GM12892 (cell line): ENCODE data around the gene DTWD2.
"Not testable (repeated sequence)": the region's sequence is repeated elsewhere in the genome, so short reads cannot be mapped to it uniquely, and the experiment has no call there.

ENCODE experiments used
- DNase-seq: peaks from one replicate; pipeline ENCODE4 v3.0.0; 2011; ENCODE audit not compliant: insufficient read length
- FAIRE-seq: peaks from 2 replicates; lab custom pipeline; 2011; peaks lifted over from hg19 to GRCh38; lab: Jason Lieb, UNC
- POLR2A ChIP-seq: IDR thresholded peaks from 2 replicates; pipeline ENCODE4 v1.6.1; 2011; ENCODE audit warnings: low read depth, low read length, control low read depth
- POLR2AphosphoS5 ChIP-seq: IDR thresholded peaks from 2 replicates; pipeline ENCODE4 v1.6.1; 2011; ENCODE audit warnings: low read depth, low read length, control low read depth
- TAF1 ChIP-seq: IDR thresholded peaks from 2 replicates; pipeline ENCODE4 v1.6.1; 2011; ENCODE audit warnings: low read depth, mild to moderate bottlenecking, control low read depth, low read length, borderline replicate concordance

The DTWD2 gene

DNA sequence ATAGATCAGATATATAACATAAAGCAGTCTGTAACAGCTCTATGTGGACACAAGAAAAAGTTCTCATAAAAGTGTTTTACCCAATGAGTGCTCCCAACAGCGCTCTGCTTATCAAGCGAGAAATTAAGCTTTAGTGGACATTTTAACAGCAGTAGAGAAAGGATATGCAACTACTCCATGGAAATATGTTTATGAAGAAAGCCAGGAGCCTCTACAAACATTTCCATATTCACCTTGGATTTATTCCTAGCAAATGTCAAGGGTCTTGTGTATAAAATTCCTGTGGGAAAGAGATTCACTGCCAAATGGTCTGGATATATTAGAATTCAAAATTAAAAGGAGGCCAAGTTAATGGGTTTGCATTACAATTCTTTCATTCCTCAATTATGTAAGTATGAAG is 66.5 kb downstream of the DTWD2 start:
- DNase-seq = no peak
- FAIRE-seq = no peak
- TF ChIP-seq POLR2AphosphoS5 = no peak
- no peak for TF ChIP-seq POLR2A
- no peak for TF ChIP-seq TAF1

DNA sequence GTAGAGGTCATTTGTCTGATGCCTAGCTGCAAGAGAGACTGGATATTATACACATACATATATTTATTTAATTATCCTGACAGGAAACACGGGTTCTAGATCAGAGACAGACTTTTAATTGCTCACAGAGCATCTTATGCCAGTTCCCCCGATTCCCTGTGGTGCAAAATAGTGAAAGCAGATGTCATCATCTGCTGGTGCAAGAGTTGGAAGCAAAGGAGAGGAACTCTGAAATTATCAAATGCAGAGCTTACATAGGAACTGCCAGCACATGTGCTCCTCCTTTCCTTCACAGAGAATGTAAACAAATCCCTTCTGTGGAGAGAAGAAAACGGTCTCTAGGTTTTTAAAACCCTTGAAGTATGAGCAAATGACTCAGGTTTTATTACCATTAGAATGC is 69.3 kb downstream of the DTWD2 start:
- DNase-seq (no peak), FAIRE-seq (no peak)
- no peak for TF ChIP-seq POLR2AphosphoS5
- no peak for TF ChIP-seq TAF1
- no peak for TF ChIP-seq POLR2A

DNA sequence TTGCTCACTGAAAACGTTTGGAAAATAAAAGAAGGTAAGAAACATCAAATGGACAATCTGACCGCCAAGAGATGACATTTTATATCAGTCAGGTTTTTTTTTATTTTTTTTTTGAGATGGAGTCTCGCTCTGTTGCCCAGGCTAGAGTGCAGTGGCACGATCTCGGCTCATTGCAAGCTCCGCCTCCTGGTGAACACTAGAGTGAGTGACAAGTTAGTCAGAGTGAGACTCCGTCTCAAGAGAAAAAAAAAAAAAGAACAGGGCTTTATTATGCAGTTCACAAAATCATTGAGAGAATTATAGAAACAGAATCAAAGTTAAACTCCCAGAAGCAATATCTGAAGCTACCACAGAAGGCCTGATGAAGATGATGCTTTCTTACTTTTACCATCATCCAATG is 70.1 kb downstream of the DTWD2 start:
- FAIRE-seq (no peak), DNase-seq (no peak)
- TF ChIP-seq POLR2A (no peak), TAF1 (no peak), POLR2AphosphoS5 (no peak)

DNA sequence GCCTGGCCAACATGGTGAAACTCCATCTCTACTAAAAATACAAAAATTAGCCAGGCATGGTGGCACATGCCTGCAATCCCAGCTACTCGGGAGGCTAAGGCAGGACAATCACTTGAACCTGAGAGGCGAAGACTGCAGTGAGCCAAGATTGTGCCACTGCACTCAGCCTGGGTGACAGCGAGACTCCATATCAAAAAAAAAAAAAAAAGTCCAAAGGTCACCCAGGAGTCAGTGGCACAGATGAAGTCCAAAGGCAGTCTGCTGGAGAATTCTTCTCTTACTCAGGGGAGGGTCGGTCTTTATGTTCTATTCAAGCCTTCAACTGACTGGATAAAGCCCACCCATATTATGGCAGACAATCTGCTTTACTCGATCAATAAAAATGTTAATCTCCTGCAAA is 80.8 kb downstream of the DTWD2 start:
- FAIRE-seq, DNase-seq: not testable (repeated sequence)

DNA sequence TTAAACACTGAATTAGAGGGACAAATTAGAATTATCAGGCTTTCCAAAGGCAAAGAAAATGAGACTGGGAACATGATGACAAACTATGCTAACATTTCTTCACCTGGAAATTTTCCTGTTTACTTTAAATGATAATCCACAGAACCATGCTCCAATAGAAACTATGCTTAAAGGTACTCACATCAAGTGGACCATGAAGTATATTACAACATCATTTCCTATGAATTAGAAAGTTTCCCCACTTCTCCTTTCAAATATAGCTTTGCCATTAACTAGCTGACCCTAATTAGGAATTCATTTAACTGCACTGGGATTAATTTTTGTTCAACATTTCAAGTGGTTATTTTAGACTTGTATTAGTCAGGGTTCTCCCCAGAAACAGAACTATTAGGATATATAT is 81.4 kb downstream of the DTWD2 start:
- DNase-seq (no peak), FAIRE-seq (no peak)
- TF ChIP-seq POLR2A (no peak), POLR2AphosphoS5 (no peak), TAF1 (no peak)

DNA sequence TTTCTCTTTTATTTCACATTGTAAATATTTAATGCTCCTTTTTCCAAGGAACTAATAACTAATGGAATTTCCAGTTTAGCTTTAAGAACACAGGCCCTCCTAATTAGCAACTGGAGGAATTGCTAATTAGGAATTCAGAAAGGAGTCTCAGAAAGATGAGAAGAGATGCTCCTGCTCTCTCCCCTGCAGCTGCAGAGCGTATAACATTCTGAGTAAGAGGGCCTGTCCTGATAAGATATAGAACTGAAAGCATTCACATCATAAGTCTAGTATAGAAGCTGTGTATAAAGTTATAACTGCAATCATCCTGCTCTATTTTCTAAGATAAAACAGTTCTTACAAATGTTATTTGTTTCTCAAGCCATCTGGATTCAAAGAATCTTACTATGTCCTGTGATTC is 83.2 kb downstream of the DTWD2 start:
- DNase-seq = no peak
- TF ChIP-seq POLR2AphosphoS5 = no peak
- no peak for TF ChIP-seq TAF1
- TF ChIP-seq POLR2A = no peak
- FAIRE-seq = no peak

DNA sequence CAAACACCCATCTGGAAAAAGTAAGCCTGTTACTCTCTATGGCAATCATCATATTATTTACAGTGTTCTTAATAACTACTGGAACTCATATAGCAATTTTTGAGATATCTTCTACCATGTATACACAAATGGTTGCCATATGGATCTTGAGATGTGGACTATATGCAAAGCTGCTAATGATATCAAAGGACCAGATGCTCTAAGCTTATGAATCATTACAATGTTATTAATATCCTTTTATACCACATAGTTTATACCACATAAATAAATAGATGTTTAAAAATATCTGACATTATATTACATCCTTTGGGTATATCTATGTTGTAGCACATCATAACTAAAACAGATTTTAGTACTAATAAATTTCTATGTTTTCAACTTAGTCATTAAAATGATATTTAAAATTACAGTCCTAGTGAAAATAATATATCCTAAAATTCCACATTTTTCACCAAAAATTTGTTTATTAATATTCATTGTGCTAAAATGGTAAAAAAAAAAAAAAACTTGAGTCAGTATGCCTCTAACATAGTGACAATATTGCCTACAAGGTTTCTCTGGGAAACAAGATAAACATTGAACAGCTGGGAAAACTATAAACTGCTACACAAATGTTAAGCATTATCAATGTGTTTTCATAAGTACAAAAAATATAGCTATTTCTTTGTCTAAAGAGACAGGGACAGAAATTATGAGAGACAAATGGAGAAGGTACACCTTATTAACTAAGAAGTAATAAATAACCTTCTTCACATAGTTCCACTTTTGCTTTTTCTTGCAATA is 85.5 kb downstream of the DTWD2 start:
- no peak for FAIRE-seq
- DNase-seq = no peak
- TF ChIP-seq POLR2AphosphoS5 (no peak), POLR2A (no peak), TAF1 (no peak)

DNA sequence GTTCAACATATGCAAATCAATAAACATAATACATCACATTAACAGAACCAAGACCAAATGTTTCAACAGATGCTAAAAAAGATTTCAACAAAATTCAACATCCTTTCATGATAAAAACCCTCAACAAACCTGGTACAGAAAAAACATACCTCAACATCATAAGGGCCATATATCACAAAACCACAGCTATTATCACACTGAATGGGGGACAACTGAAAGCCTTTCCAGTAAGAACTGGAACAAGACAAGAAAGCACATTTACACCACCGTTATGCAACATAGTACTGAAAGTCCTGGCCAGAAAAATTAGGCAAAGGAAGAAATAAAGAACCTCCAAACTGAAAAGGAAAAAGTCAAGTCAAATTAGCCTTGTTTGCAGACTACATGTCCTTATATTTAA is 93.6 kb downstream of the DTWD2 start:
- TF ChIP-seq TAF1 = no peak
- TF ChIP-seq POLR2A = no peak
- no peak for TF ChIP-seq POLR2AphosphoS5
- DNase-seq (no peak), FAIRE-seq (no peak)

DNA sequence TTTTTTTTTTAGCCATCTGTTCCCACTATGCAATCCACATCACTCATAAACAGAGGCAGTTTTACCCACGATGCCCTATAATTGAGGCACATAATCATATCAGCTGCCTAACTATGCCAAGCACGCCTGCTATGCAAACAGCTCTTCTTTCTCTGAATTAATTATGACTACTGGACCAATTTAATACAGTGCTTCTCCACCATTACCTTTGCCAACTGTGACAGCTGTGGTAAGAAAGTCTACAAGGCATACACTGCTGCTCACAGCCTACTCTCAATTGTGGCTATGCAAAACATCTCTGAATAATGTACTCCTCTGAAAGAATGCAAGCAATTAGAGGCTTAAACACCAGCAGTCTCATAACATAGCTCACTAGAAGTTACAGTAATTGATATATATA is 97.1 kb downstream of the DTWD2 start:
- TF ChIP-seq POLR2A (no peak), TAF1 (no peak)
- no peak for DNase-seq
- FAIRE-seq = peak; percentile 81

DNA sequence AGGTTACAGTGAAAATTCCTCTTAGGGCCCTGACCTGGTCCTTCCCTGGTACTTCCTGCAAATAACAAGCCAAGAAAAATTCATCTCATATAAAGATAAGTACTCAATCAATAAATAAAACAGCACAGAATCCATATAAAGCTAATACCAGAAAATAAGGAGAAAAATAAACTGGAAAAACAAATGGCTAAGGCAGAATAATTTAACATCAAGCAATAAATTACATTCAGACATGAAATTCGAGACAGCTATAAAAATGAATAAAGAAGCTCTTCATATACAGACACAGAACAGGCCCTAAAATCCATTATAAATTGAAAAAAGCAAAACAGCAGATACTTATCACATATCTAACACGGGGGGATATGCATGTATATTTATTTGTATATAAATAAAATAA is 99.2 kb downstream of the DTWD2 start:
- TF ChIP-seq POLR2A = no peak
- TF ChIP-seq TAF1 = no peak
- TF ChIP-seq POLR2AphosphoS5 = no peak
- no peak for FAIRE-seq
- no peak for DNase-seq

DNA sequence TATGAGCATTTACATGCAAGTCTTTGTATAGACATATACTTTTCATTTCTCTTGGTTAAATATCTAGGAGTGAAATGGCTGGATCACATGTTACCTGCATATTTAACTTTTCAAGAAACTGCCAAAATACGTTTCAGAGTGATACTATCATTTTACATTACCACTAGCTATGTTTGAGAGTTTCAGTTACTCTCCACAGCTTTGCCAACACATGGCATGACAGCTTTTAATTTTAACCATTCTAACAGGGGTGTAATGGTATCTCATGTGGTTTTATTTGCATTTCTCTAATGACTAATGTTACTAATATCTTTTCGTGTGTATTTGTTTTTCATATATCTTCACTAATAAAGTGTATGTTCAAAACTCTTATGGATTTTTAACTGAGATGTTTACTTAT is 99.8 kb downstream of the DTWD2 start:
- FAIRE-seq (peak; percentile 36), DNase-seq (no peak)
- no peak for TF ChIP-seq POLR2A

DNA sequence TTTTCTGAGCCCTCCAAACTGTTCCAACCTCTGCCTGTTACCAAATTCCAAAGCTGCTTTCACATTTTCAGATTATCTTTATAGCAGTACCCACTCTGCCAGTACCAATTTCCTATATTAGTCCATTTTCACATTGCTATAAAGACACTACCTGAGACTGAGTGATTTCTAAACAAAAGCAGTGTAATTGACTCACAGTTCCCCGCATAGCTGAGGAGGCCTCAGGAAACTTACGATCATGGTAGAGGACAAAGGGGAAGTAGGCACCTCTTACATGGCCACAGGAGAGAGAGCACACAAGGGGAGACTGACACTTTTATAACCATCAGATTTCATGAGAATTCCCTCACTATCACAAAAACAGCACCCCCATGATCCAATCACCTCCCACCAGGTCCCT is 105.0 kb downstream of the DTWD2 start:
- TF ChIP-seq POLR2AphosphoS5 (no peak), TAF1 (no peak), POLR2A (no peak)
- DNase-seq (no peak), FAIRE-seq (no peak)

DNA sequence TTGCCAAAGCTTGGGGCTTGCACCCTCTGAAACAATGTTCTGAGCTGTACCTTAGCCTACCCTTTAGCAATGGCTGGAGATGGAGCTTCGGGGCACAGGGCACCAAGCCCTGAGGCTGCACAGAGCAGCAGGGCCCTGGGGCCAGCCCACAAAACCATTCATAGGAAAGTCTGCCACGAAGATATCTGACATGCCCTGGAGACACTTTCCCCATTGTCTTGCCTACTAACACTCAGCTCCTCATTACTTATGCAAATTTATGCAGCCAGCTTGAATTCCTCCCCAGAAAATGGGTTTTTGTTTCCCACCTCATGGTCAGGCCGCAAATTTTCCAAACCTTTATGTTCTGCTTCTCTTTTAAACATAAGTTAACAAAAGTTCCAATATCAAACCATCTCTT is 105.7 kb downstream of the DTWD2 start:
- no peak for DNase-seq

DNA sequence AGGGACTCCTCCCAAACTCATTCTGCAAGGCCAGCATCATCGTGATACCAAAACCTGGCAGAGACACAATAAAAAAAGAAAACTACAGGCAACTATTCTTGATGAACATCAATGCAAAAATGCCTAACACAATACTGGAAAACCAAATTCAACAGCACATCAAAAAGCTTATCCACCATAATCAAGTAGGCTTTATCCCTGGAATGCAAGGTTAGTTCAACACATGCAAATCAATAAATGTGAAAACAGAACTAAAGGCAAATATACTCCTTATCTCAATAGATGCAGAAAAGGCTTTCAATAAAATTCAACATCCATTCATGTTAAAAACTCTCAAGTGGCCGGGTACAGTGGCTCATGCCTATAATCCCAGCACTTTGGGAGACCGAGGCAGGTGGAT is 111.5 kb downstream of the DTWD2 start:
- DNase-seq, FAIRE-seq: not testable (repeated sequence)

More for the DNA sequence above, 105.7 kb downstream of the DTWD2 start:
- no peak for FAIRE-seq
- TF ChIP-seq POLR2AphosphoS5 (no peak), TAF1 (no peak), POLR2A (no peak)
